Measurements from ENCODE around the gene AGPAT3.

DNA sequence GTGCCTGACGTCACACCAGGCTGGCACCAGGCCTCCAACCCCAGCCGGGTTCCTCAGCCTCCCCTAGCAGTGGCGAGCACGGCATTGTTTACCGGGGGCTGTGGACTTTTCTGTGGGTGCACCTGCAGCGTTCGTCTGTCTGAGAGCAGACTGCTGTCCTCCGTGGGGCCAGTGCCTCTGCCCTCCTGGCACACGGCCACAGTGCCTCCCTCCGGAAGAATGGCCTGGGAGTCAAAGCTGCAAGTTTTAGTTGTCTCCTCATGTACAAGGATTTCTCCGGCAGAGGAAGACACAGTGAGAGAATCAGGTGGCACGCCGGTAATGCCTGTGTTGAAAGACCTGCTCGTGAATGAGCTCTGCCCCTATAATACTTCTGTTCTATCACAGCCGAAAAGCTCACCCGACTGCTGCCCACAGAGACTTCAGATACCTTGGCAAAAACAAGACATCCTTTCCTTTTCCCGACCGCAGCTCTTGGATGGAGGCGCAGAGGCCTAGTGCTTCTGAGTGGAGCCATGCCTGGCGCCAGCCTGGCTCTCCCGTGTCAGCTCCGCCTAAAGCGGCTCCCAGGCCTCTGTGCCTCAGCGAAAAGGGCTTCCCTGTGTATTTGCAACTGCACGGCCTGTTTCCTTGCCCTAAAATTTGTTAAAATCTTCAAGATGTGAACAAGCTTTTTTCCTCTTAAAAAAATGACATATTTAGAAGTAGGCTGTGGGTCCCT lies 71.4 kb downstream of the AGPAT3 start:
- no peak for TF ChIP-seq CTCF (IDR thresholded peaks at IDR 0.05)
- no peak for TF ChIP-seq EP300 (IDR thresholded peaks at IDR 0.05)

Measured in ovary (tissue), 3 donors.